ENCODE data around the gene HPCAL1. TPM values are rescaled to one million over a fixed set of nuclear protein-coding genes. Genes with fewer than 3 reads are reported as not detected.
"Not testable (repeated sequence)": the region's sequence is repeated elsewhere in the genome, so short reads cannot be mapped to it uniquely, and the experiment has no call there.

HPCAL1 gene
- polyA plus RNA-seq, 3 donors, result 30.0 to 44.2 (median 37.2) TPM

GRCh38 chr2:10297191-10297830 is 5.4 kb upstream of the HPCAL1 start:
- 78 to 88% (median 79%) methylated on average over 16 of the region's 16 CpGs for WGBS, 3 donors
- H3K27ac ChIP-seq (ENCODE audit: low read depth, low read length), result no peak overlapping the region

- H3K27ac ChIP-seq (ENCODE audit: low read depth, low read length), result no peak overlapping the region
- 20 to 69% (median 28%) methylated on average over 7 of the region's 7 CpGs for WGBS, 3 donors
These were observed 4.7 kb upstream of the HPCAL1 start for GRCh38 chr2:10297959-10298531.

- not testable (repeated sequence) for H3K27ac ChIP-seq (ENCODE audit: low read depth, low read length)
These were observed 3.9 kb upstream of the HPCAL1 start for GRCh38 chr2:10298777-10299176.

- H3K27ac ChIP-seq (ENCODE audit: low read depth, low read length), result no peak overlapping the region
- 70 to 88% (median 75%) methylated on average over 3 of the region's 3 CpGs for WGBS, 3 donors
These were observed 2.3 kb upstream of the HPCAL1 start for GRCh38 chr2:10300328-10300920.

- 81 to 86% (median 81%) methylated on average over 22 of the region's 22 CpGs for WGBS, 3 donors
- H3K27ac ChIP-seq (ENCODE audit: low read depth, low read length), result no peak overlapping the region
These were observed 1.4 kb upstream of the HPCAL1 start for GRCh38 chr2:10300997-10301940.

- no peak overlapping the region for H3K27ac ChIP-seq (ENCODE audit: low read depth, low read length)
- 17 to 28% (median 17%) methylated on average over 21 to 29 of the region's 29 CpGs for WGBS, 3 donors
These were observed 694 bp upstream of the HPCAL1 start for GRCh38 chr2:10301941-10302478.

GRCh38 chr2:10303181-10303693 is 533 bp downstream of the HPCAL1 start:
- no peak overlapping the region for H3K27ac ChIP-seq (ENCODE audit: low read depth, low read length)
- 0 to 1% (median 0%) methylated on average over 43 to 48 of the region's 48 CpGs for WGBS, 3 donors

GRCh38 chr2:10303694-10304378 is 1.1 kb downstream of the HPCAL1 start:
- H3K27ac ChIP-seq (ENCODE audit: low read depth, low read length), result no peak overlapping the region
- 1% methylated on average over 53 of the region's 53 CpGs for WGBS, 3 donors

GRCh38 chr2:10304458-10305253 is 2.0 kb downstream of the HPCAL1 start:
- no peak overlapping the region for H3K27ac ChIP-seq (ENCODE audit: low read depth, low read length)

GRCh38 chr2:10305254-10305635 is 2.5 kb downstream of the HPCAL1 start:
- H3K27ac ChIP-seq (ENCODE audit: low read depth, low read length), result no peak overlapping the region
- WGBS, 3 donors, result 24 to 64% (median 33%) methylated on average over 4 of the region's 4 CpGs

More at GRCh38 chr2:10304458-10305253, 2.0 kb downstream of the HPCAL1 start:
- WGBS, 3 donors, result 39 to 53% (median 42%) methylated on average over 28 of the region's 28 CpGs

GRCh38 chr2:10305715-10306114 is 3.0 kb downstream of the HPCAL1 start:
- WGBS, 3 donors, result 61 to 81% (median 80%) methylated on average over 10 of the region's 10 CpGs
- no peak overlapping the region for H3K27ac ChIP-seq (ENCODE audit: low read depth, low read length)

GRCh38 chr2:10306901-10307463 is 4.3 kb downstream of the HPCAL1 start:
- 60 to 64% (median 64%) methylated on average over 4 of the region's 4 CpGs for WGBS, 3 donors
- no peak overlapping the region for H3K27ac ChIP-seq (ENCODE audit: low read depth, low read length)

GRCh38 chr2:10307561-10308156 is 5.0 kb downstream of the HPCAL1 start:
- WGBS, 3 donors, result 37 to 51% (median 44%) methylated on average over 7 of the region's 7 CpGs

GRCh38 chr2:10308866-10309265 is 6.2 kb downstream of the HPCAL1 start:
- 94 to 98% (median 98%) methylated on average over 2 of the region's 2 CpGs for WGBS, 3 donors
- no peak overlapping the region for H3K27ac ChIP-seq (ENCODE audit: low read depth, low read length)

More at GRCh38 chr2:10307561-10308156, 5.0 kb downstream of the HPCAL1 start:
- no peak overlapping the region for H3K27ac ChIP-seq (ENCODE audit: low read depth, low read length)

- whole genome bisulfite sequencing, 3 donors, result 53 to 62% (median 58%) methylated on average over 3 of the region's 3 CpGs
- H3K27ac ChIP-seq (ENCODE audit: low read depth, low read length), result no peak overlapping the region
These were observed 6.6 kb downstream of the HPCAL1 start for GRCh38 chr2:10309286-10309685.

GRCh38 chr2:10310309-10310888 is 7.7 kb downstream of the HPCAL1 start:
- 87 to 93% (median 92%) methylated on average over 14 of the region's 14 CpGs for WGBS, 3 donors
- no peak overlapping the region for H3K27ac ChIP-seq (ENCODE audit: low read depth, low read length)

Measured in adipose tissue (tissue), 3 donors.